K562 (cell line): Measurements from ENCODE around the gene PRDX2. TPM values are rescaled to one million over a fixed set of nuclear protein-coding genes. Genes with fewer than 3 reads are reported as not detected.

Experiments
- ATAC-seq: fragments of 200-7000 bp; cut with Tn5 transposase; 3 replicates; pipeline ENCODE4 v1.9.1; 2020; ENCODE audit warnings: moderate library complexity
- BruUV-seq: library from RNA; stranded (reverse); fragments of 400-500 nt; replicated peaks from 2 replicates; lab custom pipeline; 2021; lab: Mats Ljungman, UMichigan
- CTCF ChIA-PET: fragments of 300-600 bp; formaldehyde crosslinking; extraction: SDS; loops from one replicate; lab custom pipeline; 2021; ENCODE audit warnings: low intra/inter-chr PET ratio; lab: Yijun Ruan, JAX
- POLR2A ChIA-PET: fragments of 300-600, 350-650 bp; sonication (Branson Sonifier 250); formaldehyde crosslinking; extraction: SDS; loops from one replicate; lab custom pipeline; 2021; ENCODE audit warnings: antibody characterized with exemption, inconsistent platforms; lab: Yijun Ruan, JAX
- DNase-seq, 4 experiments: peaks; one replicate each; pipeline versions ENCODE4 v3.0.0 to v3.0.0-alpha.2; 2011 to 2018; ENCODE audit warnings: low spot score in 3 of 4, mixed read lengths in 3 of 4; ENCODE audit errors: extremely low read depth in 1 of 4
- FAIRE-seq: peaks from 2 replicates; lab custom pipeline; 2011; peaks lifted over from hg19 to GRCh38; lab: Jason Lieb, UNC
- H2AFZ ChIP-seq: 2 replicates; pipeline ENCODE4 v1.6.0; 2011; ENCODE audit warnings: low read depth, low read length, control low read depth, inconsistent platforms
- H3K27ac ChIP-seq: fragments of 200-600 bp; 3 replicates; pipeline ENCODE4 v1.8.0; 2011; ENCODE audit warnings: low read depth, mild to moderate bottlenecking, control low read depth, inconsistent platforms, low read length, moderate library complexity, mixed read lengths; ENCODE audit errors: extremely low read depth
- H3K27me3 ChIP-seq, 2 experiments: fragments of 300-600 bp in 1 of 2; 2 replicates in 1 of 2; 3 replicates in 1 of 2; pipeline versions ENCODE4 v1.6.0 to v1.8.0; 2011; ENCODE audit warnings: inconsistent platforms in 2 of 2, low read length in 2 of 2, mild to moderate bottlenecking in 1 of 2, mixed read lengths in 1 of 2, moderate library complexity in 1 of 2; ENCODE audit not compliant: control insufficient read depth in 2 of 2, insufficient read depth in 2 of 2
- H3K36me3 ChIP-seq: fragments of 300-600 bp; 3 replicates; pipeline ENCODE4 v1.8.0; 2011; ENCODE audit warnings: mild to moderate bottlenecking, low read length, inconsistent platforms; ENCODE audit not compliant: control insufficient read depth, insufficient read depth
- H3K4me1 ChIP-seq, 2 experiments: fragments of 200-600 bp in 1 of 2; replicated peaks in 1 of 2; 2 replicates in 1 of 2; 3 replicates in 1 of 2; pipeline versions ENCODE4 v1.5.1 to v1.8.0; 2011; ENCODE audit warnings: inconsistent platforms in 2 of 2, low read length in 2 of 2, mild to moderate bottlenecking in 1 of 2, mixed read lengths in 1 of 2, moderate library complexity in 1 of 2; ENCODE audit not compliant: control insufficient read depth in 2 of 2, insufficient read depth in 2 of 2
- H3K4me2 ChIP-seq: 2 replicates; pipeline ENCODE4 v1.6.1; 2011; ENCODE audit warnings: low read length, control low read depth, inconsistent platforms, mixed read lengths; ENCODE audit not compliant: insufficient read depth
- H3K4me3 ChIP-seq: fragments of 200-600 bp; sonication (generic), shearing (Covaris generic); 2 replicates; pipeline ENCODE4 v1.5.1; 2016; ENCODE audit warnings: control low read depth, inconsistent platforms
- H3K79me2 ChIP-seq: fragments of 200-600 bp; 3 replicates; pipeline ENCODE4 v1.8.0; 2011; ENCODE audit warnings: low read length, inconsistent platforms; ENCODE audit not compliant: control insufficient read depth, insufficient read depth
- H3K9ac ChIP-seq, 2 experiments: 2 replicates each; pipeline versions ENCODE4 v1.6.0 to v1.6.1; 2011; ENCODE audit warnings: low read depth in 2 of 2, low read length in 2 of 2, control low read depth in 1 of 2, inconsistent platforms in 1 of 2, mild to moderate bottlenecking in 1 of 2, mixed read lengths in 1 of 2; ENCODE audit not compliant: insufficient read depth in 1 of 2
- H3K9me1 ChIP-seq: one replicate; pipeline ENCODE4 v1.6.0; 2011; ENCODE audit warnings: inconsistent platforms, mild to moderate bottlenecking, low read length, moderate library complexity; ENCODE audit not compliant: control insufficient read depth, insufficient read depth
- H3K9me3 ChIP-seq: replicated peaks from 2 replicates; pipeline ENCODE4 v1.5.1; 2011; ENCODE audit warnings: low read depth, low read length, inconsistent platforms; ENCODE audit not compliant: control insufficient read depth, insufficient read depth
- H4K20me1 ChIP-seq: replicated peaks from 2 replicates; pipeline ENCODE4 v1.6.1; 2011; ENCODE audit warnings: low read length, inconsistent platforms, mixed read lengths; ENCODE audit not compliant: control insufficient read depth, insufficient read depth
- DMBX1 ChIP-seq: fragments of 250-450 bp; sonication (Bioruptor Pico); IDR thresholded peaks from 2 replicates; pipeline ENCODE4 v1.8.0; 2022; ENCODE audit warnings: inconsistent platforms, mild to moderate bottlenecking, moderate library complexity, borderline replicate concordance
- HDAC2 ChIP-seq: fragments of 450-650 bp; IDR thresholded peaks from 2 replicates; pipeline ENCODE4 v1.6.1; 2016; ENCODE audit warnings: mild to moderate bottlenecking
- HDAC6 ChIP-seq: IDR thresholded peaks from 2 replicates; pipeline ENCODE4 v1.6.1; 2012; ENCODE audit warnings: low read depth, mild to moderate bottlenecking, control low read depth, inconsistent platforms, low read length, moderate library complexity
- JUN ChIP-seq, 2 experiments: sonication (generic) in 1 of 2; formaldehyde crosslinking in 1 of 2; IDR thresholded peaks; 2 replicates each; pipeline versions ENCODE4 v1.6.1 to v1.8.0; 2012 to 2022; ENCODE audit warnings: borderline replicate concordance in 2 of 2, mild to moderate bottlenecking in 2 of 2, improper control_type of control experiment in 1 of 2, low read depth in 1 of 2, low read length in 1 of 2, missing genetic modification reagents in 1 of 2
- NR1H2 ChIP-seq: sonication (generic); formaldehyde crosslinking; IDR thresholded peaks from 2 replicates; pipeline ENCODE4 v1.4.0; 2020; ENCODE audit warnings: mild to moderate bottlenecking, missing genetic modification reagents
- OTX1 ChIP-seq: fragments of 450-650 bp; formaldehyde crosslinking; IDR thresholded peaks from 2 replicates; pipeline ENCODE4 v1.4.0; 2022; ENCODE audit warnings: mild to moderate bottlenecking
- PHF8 ChIP-seq: fragments of 200-600 bp; sonication (generic); IDR thresholded peaks from 2 replicates; pipeline ENCODE4 v1.6.1; 2012; ENCODE audit warnings: mixed run types, mild to moderate bottlenecking, inconsistent platforms, low read length, moderate library complexity, borderline replicate concordance
- POLR2G ChIP-seq: fragments of 200-400 bp; formaldehyde crosslinking; IDR thresholded peaks from 2 replicates; pipeline ENCODE4 v1.6.1; 2017; ENCODE audit warnings: low read depth, mild to moderate bottlenecking, antibody characterized with exemption, low read length, moderate library complexity
- RAD51 ChIP-seq: fragments of 450-650 bp; IDR thresholded peaks from 2 replicates; pipeline ENCODE4 v1.7.1; 2016; ENCODE audit warnings: low read depth, mild to moderate bottlenecking, borderline replicate concordance
- RNF2 ChIP-seq: sonication (generic); IDR thresholded peaks from 2 replicates; pipeline ENCODE4 v1.6.1; 2016
- SNIP1 ChIP-seq: fragments of 450-650 bp; IDR thresholded peaks from 2 replicates; pipeline ENCODE4 v1.7.1; 2017; ENCODE audit warnings: low read depth, mild to moderate bottlenecking
- THRB ChIP-seq: fragments of 450-650 bp; formaldehyde crosslinking; conservative IDR thresholded peaks from 2 replicates; pipeline ENCODE4 v1.4.0; 2022; ENCODE audit warnings: mild to moderate bottlenecking, missing genetic modification characterization
- VEZF1 ChIP-seq: fragments of 200-800 bp; sonication (Bioruptor generic); IDR thresholded peaks from 2 replicates; pipeline ENCODE4 v1.6.1; 2017; ENCODE audit warnings: missing genetic modification characterization, missing compliant biosample characterization
- ZBTB2 ChIP-seq: fragments of 450-650 bp; IDR thresholded peaks from 2 replicates; pipeline ENCODE4 v1.6.1; 2016; ENCODE audit warnings: antibody characterized with exemption
- ZNF511 ChIP-seq: sonication (generic); formaldehyde crosslinking; IDR thresholded peaks from 2 replicates; pipeline ENCODE4 v1.8.0; 2022; ENCODE audit warnings: mild to moderate bottlenecking, missing genetic modification reagents
- WGBS: fragments of 100-300 bp; shearing (Covaris generic); methylation state at CpG from one replicate; pipeline ENCODE4 v1.1.6; 2016; ENCODE audit warnings: low coverage, mixed read lengths; ENCODE audit not compliant: insufficient coverage; ENCODE audit errors: missing lambda C conversion rate; 5-methylcytosine and 5-hydroxymethylcytosine counted together
- in situ Hi-C: fragments of 300-500 bp; cut with MboI; formaldehyde crosslinking; loops from 4 replicates; pipeline ENCODE4 v1.15.0; 2018; ENCODE audit warnings: inconsistent platforms, mixed read lengths
- intact Hi-C: fragments of 100-400 bp; cut with micrococcal nuclease; formaldehyde crosslinking; loops from 2 replicates; pipeline ENCODE4 v1.14.2; 2022
- polyA plus RNA-seq, 8 experiments: library from polyadenylated mRNA; depleted of rRNA in 4 of 8; stranded (reverse) in 5 of 8; unstranded in 3 of 8; fragments of >200 nt; fragmentation: Nextera tagmentation in 2 of 8; fragmentation: Illumina TruSeq in 1 of 8; extraction: Ambion mirVana in 2 of 8; extraction: Trizol in 1 of 8; gene quantifications; 2 replicates each; pipeline versions ENCODE4 v1.2.1 to v1.2.3, GENCODE V29; 2011 to 2014; ENCODE audit warnings: inconsistent platforms in 1 of 8, missing spikeins in 1 of 8
- total RNA-seq, 7 experiments: library from RNA; depleted of rRNA in 6 of 7; stranded (reverse); fragments of >200 nt in 6 of 7; fragmentation: Illumina TruSeq in 2 of 7; extraction: Trizol in 2 of 7; gene quantifications; 2 replicates each; pipeline versions ENCODE4 v1.2.1 to v1.2.3, GENCODE V29; 2011 to 2021; ENCODE audit warnings: low replicate concordance in 1 of 7

Gene PRDX2
- total and polyA plus RNA-seq, 9 of the 15 experiments (the other 6 are each of a cell fraction or from before 2014, with no cell fraction given) = 206 to 1,183 (median 415) TPM

- TF ChIP-seq POLR2G = peak; percentile 73
- TF ChIP-seq VEZF1 = peak; percentile 64; the same call in 1 of the 2 replicates
- no peak for TF ChIP-seq HDAC2
- TF ChIP-seq, all 486 proteins: peak for 46
Observed at GRCh38 chr19:12788682-12789097, 12.9 kb downstream of the PRDX2 start (continued).

- intact Hi-C loops = no loop called here
- DNase-seq = peak in 1 of 4 experiments; percentile 55
- peaks cover 65 to 88% of the 10 kb centered on the region in 2 experiments for H3K4me1 ChIP-seq
- H3K79me2 ChIP-seq = peaks cover 30% of the 10 kb centered on the region
- H3K9me3 ChIP-seq = no peaks in the 10 kb centered on the region
- H4K20me1 ChIP-seq = peaks cover 13% of the 10 kb centered on the region; the same call in 1 of the 2 replicates
- no peaks in the 10 kb centered on the region for H3K27me3 ChIP-seq
- 36% methylated on average over 4 of the region's 4 CpGs for WGBS
- H2AFZ ChIP-seq = peak overlapping the region; percentile 76
- ATAC-seq = no peak
- peak overlapping the region; percentile 82 for H3K4me2 ChIP-seq
- H3K9me1 ChIP-seq = no peaks in the 10 kb centered on the region
- in situ Hi-C loops = no loop called here
- no TSS peak for BruUV-seq
- FAIRE-seq = peak; percentile 65
- ChIA-PET POLR2A (interaction anchor here (0.6 to 2.3 kb wide), 8 partner anchors 10 to 606 kb away, joined by 3 to 15 read pairs (median 4); no protein-coding TSS in a partner anchor), CTCF (interaction anchor here (1.6 kb wide), 1 partner anchor 13 kb away, joined by 5 read pairs; the partner anchor contains the start of gene HOOK2)
- no peaks in the 10 kb centered on the region for H3K36me3 ChIP-seq
- peak overlapping the region; percentile 89 for H3K27ac ChIP-seq
- H3K4me3 ChIP-seq = peak overlapping the region; percentile 83; the same call in 1 of the 2 replicates
- H3K9ac ChIP-seq = peak overlapping the region; percentile 73 to 87
- TF ChIP-seq ZNF511 (CRISPR knock-in tag) (no peak), NR1H2 (CRISPR knock-in tag) (no peak), DMBX1 (CRISPR knock-in tag) (peak; percentile 33; the same call in 1 of the 2 replicates), OTX1 (CRISPR knock-in tag) (0 out of 2 replicates have a peak, but pooled peaks have one; percentile 20), RNF2 (no peak), HDAC6 (no peak), PHF8 (no peak), SNIP1 (no peak), RAD51 (no peak), ZBTB2 (no peak), THRB (CRISPR knock-in tag) (0 out of 2 replicates have a peak, but pooled peaks have one; percentile 20), JUN (IDR thresholded peaks at IDR 0.05; ENCODE audit: borderline replicate concordance, low read depth, low read length) (no peak), JUN (CRISPR knock-in tag; IDR thresholded peaks at IDR 0.05; ENCODE audit: borderline replicate concordance) (no peak)
Observed at GRCh38 chr19:12788042-12788681, 13.4 kb downstream of the PRDX2 start.
